ENCODE measurements around the gene PTPRO.

The PTPRO gene

DNA sequence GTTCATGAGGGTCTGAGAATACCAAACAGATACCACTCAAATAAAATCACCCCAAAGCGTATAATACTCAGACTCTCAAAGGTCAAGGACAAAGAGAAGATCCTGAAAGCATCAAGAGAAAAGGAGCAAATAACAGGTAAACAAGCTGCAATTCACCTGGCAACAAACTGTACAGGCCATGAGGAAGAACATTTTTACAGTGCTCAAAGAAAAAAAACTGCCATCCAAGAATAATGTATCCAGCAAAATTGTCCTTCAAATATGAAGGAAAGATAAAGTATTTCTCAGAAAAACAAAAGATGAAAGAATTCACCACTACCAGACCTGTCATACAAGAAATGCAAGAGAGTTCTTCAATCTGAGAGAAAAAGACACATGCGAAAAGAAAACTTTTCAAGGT, 206.4 kb downstream of the PTPRO start:
- no peak for DNase-seq

DNA sequence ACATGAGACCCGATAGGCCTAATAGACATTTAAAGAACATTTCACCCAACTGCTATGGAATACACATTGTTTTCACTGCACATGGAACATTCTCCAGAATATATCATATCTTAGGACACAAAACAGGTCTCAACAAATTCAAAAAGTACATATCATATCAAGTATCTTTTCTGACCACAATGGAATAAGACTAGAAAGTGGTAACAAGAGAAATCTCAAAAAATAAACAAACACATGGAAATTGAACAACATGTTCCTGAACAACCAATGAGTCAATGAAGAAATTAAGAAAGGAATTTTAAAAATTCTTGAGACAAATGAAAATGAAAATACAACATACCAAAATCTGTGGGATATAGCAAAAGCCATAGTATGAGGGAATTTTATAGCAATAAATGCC, 208.1 kb downstream of the PTPRO start:
- DNase-seq = no peak

DNA sequence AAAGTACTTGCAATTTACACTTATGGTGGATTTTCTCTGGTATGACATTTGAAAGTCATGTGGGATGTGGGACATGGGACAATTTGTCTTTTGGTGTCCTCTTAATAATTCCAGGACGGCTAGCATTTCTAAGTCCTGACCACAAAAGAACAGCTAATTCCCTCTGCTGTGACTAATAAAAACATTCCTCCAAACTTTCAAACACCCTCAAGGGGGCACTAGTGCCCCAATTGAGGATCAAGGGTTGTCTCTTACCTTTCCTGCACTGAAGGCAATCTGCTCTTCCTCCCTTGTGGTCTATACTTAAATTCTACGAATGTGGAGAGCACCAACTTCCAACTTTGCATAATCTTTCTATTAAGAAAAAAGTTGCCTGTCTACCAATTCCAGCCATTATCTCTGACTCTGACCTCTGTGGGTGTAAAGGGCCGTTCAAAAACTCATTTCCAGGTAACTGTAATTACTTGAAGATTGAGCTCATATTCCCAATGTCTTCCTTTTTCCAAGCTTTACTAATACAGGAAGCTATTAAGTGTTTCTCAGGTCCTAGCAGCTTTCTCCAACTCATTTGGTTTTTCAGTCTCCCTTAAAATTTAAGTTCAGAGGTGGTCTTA, 210.2 kb downstream of the PTPRO start:
- DNase-seq = no peak

DNA sequence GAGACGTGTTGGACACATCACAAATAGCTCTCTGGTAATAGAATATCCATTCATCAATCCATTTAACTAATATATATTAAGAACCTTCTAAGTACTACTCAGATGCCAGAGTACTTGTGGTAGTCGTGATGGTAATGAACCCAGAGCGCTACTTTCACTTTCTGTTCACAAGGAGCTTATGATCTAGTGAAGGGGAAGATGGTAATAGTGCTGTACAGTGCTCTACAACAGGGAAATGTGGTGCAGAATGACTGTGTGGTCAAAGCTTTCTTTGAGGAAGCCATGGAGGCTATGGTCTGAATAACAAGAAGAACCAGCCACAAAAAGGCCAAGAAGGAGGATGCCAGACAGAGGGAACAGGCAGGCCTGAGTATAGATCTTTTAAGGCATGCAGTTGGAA, 212.0 kb downstream of the PTPRO start:
- no peak for DNase-seq

DNA sequence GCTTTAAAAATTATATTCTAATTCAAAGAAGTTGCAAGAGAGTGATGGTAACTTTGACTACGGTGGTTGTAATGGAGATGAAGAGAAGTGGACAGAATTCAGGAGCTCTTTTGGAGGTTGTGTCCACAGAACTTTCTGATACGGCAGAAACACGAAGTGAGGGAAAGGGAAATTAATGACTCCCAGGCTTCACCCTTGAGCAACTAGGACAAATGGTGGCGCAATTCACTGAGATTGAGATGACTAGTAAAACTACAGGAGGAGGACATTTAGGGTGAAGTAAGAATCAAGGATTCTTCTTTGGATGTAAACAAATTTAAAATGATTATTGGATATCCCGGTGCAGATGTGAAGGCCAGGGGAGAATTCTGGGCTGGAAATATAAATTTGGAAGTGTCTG, 212.6 kb downstream of the PTPRO start:
- no peak for DNase-seq

DNA sequence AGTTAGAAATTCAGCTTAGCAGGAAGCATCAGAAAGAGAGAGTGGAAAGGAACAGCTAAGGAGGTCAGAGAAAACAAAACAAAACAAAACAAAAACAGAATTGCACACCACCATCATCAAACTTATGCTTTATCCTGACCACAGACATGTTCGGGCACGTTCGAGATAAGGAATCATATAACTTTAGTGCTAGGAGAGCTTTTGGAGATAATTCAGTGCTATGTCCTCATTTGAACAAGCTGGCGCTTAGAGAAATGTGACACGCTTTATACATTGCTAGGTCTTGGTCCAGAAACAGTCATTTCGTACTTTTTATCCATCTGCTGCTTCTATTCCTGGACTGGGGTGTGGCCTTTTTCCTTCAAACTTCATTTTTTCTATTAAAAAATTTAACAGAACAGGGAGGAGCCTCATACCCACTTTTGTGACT, 213.1 kb downstream of the PTPRO start:
- DNase-seq = no peak

DNA sequence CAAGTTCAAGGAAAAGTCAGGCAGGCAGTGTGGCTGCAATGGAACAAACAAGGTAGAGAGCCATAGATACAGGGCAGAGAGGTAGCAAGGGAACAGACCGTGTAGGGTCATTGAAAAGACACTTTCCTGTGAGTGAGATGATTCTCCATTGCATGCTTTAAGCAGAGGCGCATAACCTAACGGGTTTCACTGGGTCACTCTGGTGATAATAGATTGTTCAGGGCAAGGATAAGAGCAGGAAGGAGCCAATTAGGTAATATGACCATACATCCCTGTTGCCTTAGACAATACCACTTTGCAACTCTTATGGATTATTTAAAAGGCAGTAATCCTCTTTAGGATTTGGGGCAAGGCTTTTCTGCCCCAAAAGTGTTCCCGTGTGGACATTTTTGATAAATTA, 214.1 kb downstream of the PTPRO start:
- no peak for DNase-seq

DNA sequence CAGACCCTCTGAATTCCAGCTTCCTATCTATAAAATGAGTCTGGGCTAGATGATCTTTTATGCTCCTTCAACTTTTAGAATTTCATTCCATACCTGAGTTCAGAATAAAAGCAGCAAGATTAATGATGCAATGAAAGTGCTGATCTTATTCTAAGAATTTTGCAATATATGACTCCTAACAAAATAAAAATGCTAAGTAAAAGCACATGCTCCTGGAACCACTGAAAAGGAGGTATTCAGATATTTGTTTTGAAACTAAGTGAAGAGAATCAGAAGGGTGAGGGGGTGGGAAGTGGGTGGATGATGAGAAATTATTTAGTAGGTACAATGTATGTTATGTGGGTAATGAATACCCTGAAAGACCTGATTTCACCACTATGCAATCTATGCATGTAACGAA, 216.6 kb downstream of the PTPRO start:
- no peak for DNase-seq

DNA sequence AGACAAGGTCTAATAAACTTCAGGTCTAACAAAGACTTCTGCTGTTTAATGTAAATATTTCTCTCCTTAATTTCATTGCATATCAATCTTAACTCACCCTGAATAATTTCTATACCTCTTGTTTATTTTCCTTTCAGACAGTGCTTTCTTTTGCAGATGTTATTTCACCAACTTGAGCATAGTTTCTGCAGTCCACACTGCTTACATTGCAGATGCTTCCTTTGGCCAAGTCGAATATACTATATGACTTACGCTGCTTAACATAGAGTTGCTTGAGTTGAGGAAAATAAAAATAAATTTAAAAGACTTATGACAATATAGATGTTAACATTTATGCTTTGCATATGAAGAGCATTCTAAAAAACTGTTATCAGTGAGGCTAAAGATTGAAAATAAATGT, 217.7 kb downstream of the PTPRO start:
- DNase-seq = no peak

DNA sequence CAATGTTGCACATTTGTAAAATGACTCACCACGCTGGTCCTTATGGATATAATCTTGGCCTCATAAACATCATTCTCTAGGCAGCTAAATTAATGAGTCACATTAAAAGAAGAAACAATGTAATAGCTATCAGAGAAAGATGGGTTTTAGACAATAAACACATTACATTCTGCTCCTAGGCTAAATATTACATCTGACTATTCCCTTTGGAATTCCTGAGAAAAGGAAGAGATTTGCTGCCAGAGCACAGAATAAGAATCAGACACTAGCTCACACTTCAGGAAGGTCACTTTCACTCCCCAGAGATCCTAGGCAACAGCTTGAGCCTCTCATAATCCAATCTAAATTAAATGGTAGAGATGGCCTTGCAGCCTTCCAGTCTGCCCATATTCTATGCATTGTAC, 218.2 kb downstream of the PTPRO start:
- no peak for DNase-seq

DNA sequence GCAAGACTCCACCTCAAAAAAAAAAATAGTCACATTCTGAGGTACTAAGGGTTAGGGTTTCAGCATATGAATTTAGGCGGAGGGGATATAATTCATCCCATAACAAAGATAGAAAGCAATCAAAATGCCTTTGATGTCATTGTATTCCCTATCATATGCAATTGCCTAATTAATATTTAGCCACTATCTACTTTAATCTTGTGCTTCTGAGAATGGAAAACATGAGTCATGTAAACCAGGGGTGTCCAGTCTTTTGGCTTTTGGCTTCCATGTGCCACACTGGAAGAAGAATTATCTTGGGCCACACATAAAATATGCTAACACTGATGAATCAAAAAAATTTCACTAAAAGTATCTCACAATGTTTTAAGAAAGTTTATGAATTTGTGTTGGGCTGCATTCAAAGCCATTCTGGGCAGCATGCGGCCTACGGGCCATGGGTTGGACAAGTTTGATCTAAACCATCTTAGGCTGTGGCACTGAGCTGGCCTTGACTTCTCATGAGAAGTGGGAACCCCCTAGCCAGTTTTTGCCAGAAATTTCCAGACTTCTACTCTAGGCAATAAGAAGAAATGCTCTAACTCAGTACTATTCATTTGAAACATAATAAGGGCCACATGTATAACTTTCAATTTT, 219.8 kb downstream of the PTPRO start:
- no peak for DNase-seq

DNA sequence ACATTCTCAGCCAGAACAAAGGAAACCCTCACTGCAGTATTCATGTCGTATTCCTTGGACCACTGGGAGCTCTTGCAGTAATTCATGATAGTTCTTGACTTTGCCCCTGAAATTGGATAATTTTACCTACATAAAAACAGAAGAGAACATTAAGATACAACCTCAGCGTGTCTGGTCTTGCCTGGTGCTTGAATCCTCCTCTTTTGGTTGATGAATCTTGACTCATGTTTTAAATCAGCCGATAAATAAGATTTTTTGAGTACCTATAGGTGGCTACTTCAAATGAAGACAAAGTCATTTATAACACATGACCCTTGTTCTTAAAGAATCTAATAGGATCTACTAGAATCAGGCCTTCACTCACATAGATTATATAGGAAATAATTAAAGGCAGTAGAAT, 221.0 kb downstream of the PTPRO start:
- no peak for DNase-seq

DNA sequence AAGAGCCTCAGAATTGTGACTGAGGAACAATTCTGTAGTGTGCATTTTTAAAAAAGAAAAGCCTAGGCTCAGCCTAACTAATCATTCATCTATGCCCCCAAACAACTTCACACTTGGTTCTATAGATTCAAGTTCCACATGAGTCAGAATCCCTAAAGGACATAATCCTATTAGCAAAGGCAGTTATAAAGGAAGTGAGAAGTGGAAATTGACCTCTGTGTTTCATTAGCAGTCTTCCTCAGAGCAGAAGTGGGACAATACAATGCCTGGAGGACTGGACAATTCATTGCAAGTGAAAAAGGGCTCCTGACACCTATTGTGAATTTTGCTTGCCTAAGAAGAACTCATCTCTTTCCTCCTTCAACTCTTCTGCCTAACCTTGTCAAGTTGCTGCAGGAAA, 222.3 kb downstream of the PTPRO start:
- no peak for DNase-seq

DNA sequence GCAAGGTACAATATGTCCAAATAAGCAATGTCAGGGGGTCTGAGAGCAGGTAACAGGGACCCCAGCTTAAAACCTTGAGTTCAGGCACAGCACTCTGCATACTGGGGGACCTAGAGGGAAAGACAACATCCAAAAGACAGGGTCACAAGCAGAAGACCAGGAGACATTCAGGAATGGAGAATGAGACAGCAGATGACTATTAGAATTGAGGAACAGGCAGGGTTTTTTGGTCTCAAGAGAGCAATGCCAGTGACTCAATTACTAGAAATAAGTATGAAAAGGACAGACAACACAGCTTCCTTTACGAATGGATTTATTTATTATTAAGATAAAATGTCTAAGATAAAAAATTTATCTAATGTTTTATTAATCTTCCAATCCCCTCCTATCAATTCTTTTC, 223.0 kb downstream of the PTPRO start:
- DNase-seq = no peak

DNA sequence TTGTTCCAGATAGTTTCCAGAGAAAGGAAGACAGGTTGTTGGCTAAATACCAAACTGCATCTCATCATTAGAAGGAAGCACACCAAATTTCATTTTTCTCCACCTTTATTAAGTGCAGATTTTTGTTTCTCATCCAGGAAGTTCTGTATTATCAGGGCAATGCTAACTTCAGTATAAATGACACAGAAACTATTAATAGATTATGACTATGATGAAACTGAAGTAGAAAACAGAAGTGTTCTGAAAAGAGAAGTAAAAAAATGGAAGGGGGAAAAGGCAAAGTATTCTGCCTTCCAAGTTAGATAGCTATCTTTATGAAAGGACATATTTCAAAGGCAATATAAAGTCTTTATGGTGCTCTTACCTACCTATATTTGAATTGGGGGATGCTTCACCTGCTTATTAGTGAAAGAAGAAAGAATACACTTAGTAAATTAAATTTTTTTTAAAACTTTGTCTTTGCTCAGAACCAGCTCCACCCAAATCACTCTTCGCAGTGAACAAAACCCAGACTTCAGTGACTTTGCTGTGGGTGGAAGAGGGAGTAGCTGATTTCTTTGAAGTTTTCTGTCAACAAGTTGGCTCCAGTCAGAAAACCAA, 223.9 kb downstream of the PTPRO start:
- DNase-seq = no peak

DNA sequence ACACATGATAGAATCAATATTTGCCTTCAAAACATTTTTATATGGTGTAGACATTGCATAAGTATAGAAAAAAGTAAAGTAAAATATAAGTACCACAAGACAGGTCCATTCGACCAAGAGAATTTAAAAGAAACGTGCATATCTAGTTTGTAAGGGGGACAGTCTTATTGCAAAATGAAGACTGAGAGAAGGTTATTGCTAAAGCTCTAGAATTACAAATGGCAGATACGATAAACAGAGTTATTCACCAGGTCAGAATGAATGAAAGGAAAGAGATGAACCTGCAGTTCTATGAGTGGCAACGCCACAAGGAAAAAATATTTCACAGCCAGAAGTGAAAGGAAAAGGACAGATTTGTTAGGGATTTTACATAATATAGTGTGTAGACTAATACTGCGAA, 224.8 kb downstream of the PTPRO start:
- no peak for DNase-seq

DNA sequence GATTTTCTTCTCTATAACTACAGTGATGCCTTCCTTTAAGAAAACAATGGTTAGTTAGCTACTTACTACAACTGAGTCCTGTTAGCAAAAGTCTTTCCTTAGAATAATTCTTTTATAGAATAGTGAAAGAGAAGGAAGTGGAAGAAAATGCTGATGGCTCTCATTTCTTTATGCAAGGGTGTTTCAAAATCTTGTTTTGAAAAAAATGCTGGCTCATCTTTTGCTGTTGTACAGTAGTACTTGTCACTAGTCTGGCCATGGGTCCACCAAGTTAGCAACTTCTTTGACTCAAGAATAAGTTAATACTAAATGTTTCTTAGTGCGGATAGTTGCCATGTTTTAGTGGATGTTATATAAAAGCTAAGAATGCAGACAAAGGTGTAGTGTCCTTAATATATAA, 225.4 kb downstream of the PTPRO start:
- no peak for DNase-seq

DNA sequence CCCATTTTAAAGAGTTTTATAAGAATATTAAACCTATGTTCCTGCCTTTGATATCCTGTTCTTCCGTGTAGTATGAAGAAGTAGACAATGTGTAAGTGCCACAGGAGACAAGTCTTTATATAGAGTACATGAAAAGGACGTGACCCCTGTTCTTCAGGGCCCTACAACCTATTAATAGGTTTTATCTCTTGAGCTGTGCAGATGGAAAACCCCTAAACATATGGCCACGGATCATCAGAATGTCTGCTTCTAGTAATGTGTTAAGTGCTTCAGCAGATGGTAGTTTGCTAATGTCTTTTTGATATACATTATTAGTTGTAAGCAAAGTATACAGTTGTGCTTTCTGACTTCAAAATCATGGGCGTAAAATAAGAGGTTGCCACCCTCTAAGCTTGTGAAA, 228.5 kb downstream of the PTPRO start:
- DNase-seq = no peak

DNA sequence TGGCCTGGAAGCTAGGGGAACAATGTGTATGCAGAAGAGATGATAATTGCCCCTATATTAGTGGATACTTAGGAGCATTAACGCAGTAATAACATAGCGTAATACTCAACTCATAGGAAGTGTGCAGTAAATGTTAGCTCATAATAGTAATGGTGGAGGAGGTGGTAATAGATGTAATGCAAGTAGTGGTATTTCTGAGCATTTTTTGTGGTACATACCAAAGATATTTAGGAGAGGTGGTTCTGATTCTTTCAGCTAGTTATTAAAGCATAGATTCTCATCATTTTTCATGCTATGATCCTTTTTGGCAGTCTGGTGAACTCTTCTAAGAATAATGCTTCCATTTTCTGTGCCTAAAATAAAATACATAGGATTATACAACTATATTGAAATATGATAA, 233.1 kb downstream of the PTPRO start:
- DNase-seq = no peak

DNA sequence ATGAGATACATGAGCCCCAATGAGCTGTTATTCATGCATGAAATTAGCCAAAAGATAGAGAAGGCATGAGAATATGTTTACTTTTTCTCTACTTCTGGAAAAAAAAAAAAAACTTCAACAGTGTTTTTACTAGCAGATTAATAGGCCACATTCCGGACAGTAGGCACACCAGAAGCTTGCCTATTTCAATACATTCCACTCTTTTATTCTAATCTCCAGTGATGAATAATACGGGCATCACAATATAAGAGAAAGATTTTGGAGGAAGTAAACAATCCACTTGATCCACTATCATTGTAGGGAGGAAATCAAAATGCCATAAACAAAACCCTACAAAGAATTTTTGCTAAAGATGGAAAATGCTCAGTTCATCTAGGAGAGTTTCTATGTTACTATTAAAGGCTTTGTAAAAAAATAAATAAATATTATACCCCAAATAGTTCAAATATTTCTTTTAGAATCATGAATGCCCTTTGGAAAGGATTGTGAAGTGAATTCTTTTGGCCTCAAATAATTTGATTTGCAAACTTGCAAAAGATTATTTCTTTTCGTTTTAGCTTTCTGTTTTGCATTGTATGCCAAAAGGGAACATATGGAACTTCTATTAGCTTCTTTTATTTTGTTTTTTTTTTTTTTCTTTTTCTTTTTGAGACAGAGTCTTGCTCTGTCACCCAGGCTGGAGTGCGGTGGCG, 234.2 kb downstream of the PTPRO start:
- no peak for DNase-seq

DNA sequence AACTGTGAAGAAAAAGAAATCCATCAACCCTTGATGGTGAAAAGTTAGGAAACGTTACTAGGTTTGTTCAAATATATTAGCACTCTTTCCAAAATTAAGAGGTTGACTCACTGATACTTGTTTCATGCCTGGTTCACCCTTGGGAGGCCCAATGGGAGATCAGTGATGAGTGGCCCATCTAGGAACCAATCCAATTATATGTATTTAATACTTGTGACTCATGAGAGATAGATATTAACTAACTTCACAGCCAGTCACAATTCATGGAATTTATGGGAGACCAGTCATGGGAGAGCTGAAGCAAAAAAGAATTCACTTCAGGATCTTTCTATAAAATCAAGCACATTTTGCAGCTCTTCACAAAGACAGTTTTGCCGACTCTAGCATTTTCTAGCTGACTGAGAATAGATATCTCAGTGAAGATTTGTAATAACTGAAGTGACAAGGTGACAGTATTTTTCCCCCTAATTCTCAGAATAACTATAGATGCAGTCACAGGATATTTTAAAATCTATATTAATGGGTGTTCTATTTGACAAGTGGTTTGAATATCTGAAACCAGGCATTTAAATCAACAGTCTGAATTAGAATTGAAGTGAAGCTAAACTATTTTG, 236.7 kb downstream of the PTPRO start:
- no peak for DNase-seq

DNA sequence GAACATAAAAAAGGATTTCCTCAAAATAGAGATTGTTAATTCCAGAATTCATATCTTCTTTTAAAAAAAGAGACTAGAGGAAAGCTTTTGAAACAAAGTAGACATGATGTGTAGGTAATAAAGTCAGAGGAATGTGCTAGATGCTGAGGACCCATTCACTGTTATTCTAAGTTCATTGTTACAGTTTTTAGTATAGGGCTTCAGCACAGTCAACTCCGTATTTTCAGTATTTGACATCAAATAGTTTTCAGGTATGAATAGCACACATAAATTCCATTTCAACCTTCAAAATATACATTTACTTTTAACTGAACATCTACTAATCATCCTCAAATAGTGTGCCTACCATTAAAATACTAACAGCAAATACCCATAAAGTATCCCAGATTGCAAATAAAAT, 239.1 kb downstream of the PTPRO start:
- DNase-seq = no peak

DNA sequence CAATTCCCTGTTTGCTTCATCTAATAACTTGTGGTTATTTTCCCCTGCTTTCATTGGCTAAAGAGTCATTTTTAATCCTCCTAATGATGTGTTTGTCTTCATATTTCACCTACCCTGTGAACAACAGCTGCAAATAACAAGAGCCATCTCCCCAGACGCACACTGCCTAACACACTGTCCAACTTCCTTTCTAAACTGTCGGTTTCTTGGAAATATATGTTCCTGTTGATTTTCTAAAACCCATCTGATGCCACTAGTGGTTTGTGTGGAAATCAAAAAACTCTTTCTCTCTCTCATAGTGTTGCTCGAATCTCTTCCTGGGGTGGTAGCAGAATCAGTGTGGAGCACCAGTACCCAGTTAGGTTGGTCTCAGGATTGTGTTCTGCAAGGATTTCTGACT, 240.0 kb downstream of the PTPRO start:
- DNase-seq = no peak

DNA sequence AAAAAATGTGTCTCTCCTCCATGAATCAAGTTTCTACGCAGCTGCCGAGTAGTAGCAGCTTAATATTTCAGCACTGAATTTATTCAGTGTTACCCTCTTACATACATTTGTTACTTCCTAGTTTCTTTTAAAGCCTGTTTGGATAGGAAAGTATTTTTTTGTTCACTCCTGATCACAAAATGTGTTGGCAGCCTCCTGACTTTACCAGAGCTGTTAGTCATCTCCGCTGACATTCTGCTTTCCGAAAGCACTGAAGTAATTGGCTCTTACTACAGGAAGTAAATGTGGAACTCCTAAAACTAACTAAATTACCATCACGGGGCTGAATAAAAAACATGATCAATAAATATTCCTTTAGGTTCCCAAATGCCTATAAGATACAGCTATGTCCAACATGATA, 241.4 kb downstream of the PTPRO start:
- no peak for DNase-seq
